Midbrain (tissue), 1 donor: ENCODE measurements around the gene KIAA1958.

Experiments
- DNase-seq: peaks from one replicate; lab custom pipeline; 2025; lab: John Stamatoyannopoulos, UW

Gene KIAA1958

GRCh38 chr9:112486221-112487007 is at the start of gene KIAA1958:
Gene KIAA1958, plus strand, starts transcription at chr9:112486827. Its CDS starts 87,254 bp downstream, at chr9:112574081.
- peak; percentile 64 for DNase-seq

- DNase-seq: no peak
Measured at GRCh38 chr9:112437406-112437805, 49.2 kb upstream of the KIAA1958 start.

- DNase-seq: no peak
Measured at GRCh38 chr9:112439171-112439570, 47.5 kb upstream of the KIAA1958 start.

- DNase-seq: no peak
Measured at GRCh38 chr9:112439825-112440224, 46.8 kb upstream of the KIAA1958 start.

- DNase-seq: peak; percentile 30
Measured at GRCh38 chr9:112443200-112443599, 43.4 kb upstream of the KIAA1958 start.

- no peak for DNase-seq
Measured at GRCh38 chr9:112443636-112444035, 43.0 kb upstream of the KIAA1958 start.

GRCh38 chr9:112445196-112445595 is 41.4 kb upstream of the KIAA1958 start:
- DNase-seq: no peak

- no peak for DNase-seq
Measured at GRCh38 chr9:112446080-112446479, 40.5 kb upstream of the KIAA1958 start.

- DNase-seq: no peak
Measured at GRCh38 chr9:112446526-112446925, 40.1 kb upstream of the KIAA1958 start.

- DNase-seq: no peak
Measured at GRCh38 chr9:112447283-112447761, 39.3 kb upstream of the KIAA1958 start.

GRCh38 chr9:112462855-112463254 is 23.8 kb upstream of the KIAA1958 start:
- DNase-seq: no peak

- DNase-seq: no peak
Measured at GRCh38 chr9:112465352-112465751, 21.3 kb upstream of the KIAA1958 start.

GRCh38 chr9:112472996-112473395 is 13.6 kb upstream of the KIAA1958 start:
- no peak for DNase-seq

GRCh38 chr9:112473986-112474385 is 12.6 kb upstream of the KIAA1958 start:
- DNase-seq: no peak

GRCh38 chr9:112475318-112475717 is 11.3 kb upstream of the KIAA1958 start:
- DNase-seq: no peak

- no peak for DNase-seq
Measured at GRCh38 chr9:112477330-112477729, 9.3 kb upstream of the KIAA1958 start.

- no peak for DNase-seq
Measured at GRCh38 chr9:112479221-112479620, 7.4 kb upstream of the KIAA1958 start.

GRCh38 chr9:112484607-112485006 is 2.0 kb upstream of the KIAA1958 start:
- DNase-seq: no peak

- no peak for DNase-seq
Measured at GRCh38 chr9:112485574-112485973, 1.1 kb upstream of the KIAA1958 start.

GRCh38 chr9:112487008-112487798 is 576 bp downstream of the KIAA1958 start:
- peak; percentile 61 for DNase-seq

- DNase-seq: peak; percentile 48
Measured at GRCh38 chr9:112487799-112488340, 1.2 kb downstream of the KIAA1958 start.

GRCh38 chr9:112489039-112489546 is 2.5 kb downstream of the KIAA1958 start:
- peak; percentile 50 for DNase-seq
